K562 (cell line): ENCODE results near the gene ARHGEF12.

Experiments
- AFF4 ChIP-seq: sonication (generic); formaldehyde crosslinking; IDR thresholded peaks from 2 replicates; pipeline ENCODE4 v1.8.0; 2023; ENCODE audit warnings: mild to moderate bottlenecking, missing genetic modification reagents
- CHD1 ChIP-seq: fragments of 200-600 bp; sonication (generic); IDR thresholded peaks from one replicate; pipeline ENCODE4 v1.6.1; 2012; ENCODE audit warnings: mild to moderate bottlenecking, moderate library complexity, low read length, inconsistent platforms
- EZH2 ChIP-seq: IDR thresholded peaks from 2 replicates; pipeline ENCODE4 v1.6.1; 2012; ENCODE audit warnings: low read depth, mild to moderate bottlenecking, inconsistent platforms, low read length, borderline replicate concordance
- JUN ChIP-seq, 2 experiments: sonication (generic) in 1 of 2; formaldehyde crosslinking in 1 of 2; IDR thresholded peaks; 2 replicates each; pipeline versions ENCODE4 v1.6.1 to v1.8.0; 2012 to 2022; ENCODE audit warnings: borderline replicate concordance in 2 of 2, mild to moderate bottlenecking in 2 of 2, improper control_type of control experiment in 1 of 2, low read depth in 1 of 2, low read length in 1 of 2, missing genetic modification reagents in 1 of 2
- MAFK ChIP-seq: IDR thresholded peaks from 2 replicates; pipeline ENCODE4 v1.6.1; 2011; ENCODE audit warnings: low read length, improper control_type of control experiment
- MXI1 ChIP-seq: IDR thresholded peaks from 2 replicates; pipeline ENCODE4 v1.6.1; 2011; ENCODE audit warnings: low read depth, mild to moderate bottlenecking, improper control_type of control experiment, low read length
- TF ChIP-seq, protein P1 (sequence below), 3 experiments: IDR thresholded peaks in 2 of 3; conservative IDR thresholded peaks in 1 of 3; 2 replicates each; pipeline ENCODE4 v1.5.1; 2011 to 2012; ENCODE audit warnings: low read length in 3 of 3, mild to moderate bottlenecking in 3 of 3, control low read depth in 2 of 3, improper control_type of control experiment in 1 of 3, inconsistent platforms in 1 of 3, low read depth in 1 of 3, mixed read lengths in 1 of 3, moderate library complexity in 1 of 3; ENCODE audit not compliant: insufficient read depth in 2 of 3

- TF ChIP-seq MAFK (no peak), MXI1 (no peak), CHD1 (no peak), JUN (IDR thresholded peaks at IDR 0.05; ENCODE audit: borderline replicate concordance, low read depth, low read length) (no peak), JUN (CRISPR knock-in tag; IDR thresholded peaks at IDR 0.05; ENCODE audit: borderline replicate concordance) (no peak), AFF4 (CRISPR knock-in tag) (no peak), EZH2 (no peak)
- TF ChIP-seq, protein P1, sequence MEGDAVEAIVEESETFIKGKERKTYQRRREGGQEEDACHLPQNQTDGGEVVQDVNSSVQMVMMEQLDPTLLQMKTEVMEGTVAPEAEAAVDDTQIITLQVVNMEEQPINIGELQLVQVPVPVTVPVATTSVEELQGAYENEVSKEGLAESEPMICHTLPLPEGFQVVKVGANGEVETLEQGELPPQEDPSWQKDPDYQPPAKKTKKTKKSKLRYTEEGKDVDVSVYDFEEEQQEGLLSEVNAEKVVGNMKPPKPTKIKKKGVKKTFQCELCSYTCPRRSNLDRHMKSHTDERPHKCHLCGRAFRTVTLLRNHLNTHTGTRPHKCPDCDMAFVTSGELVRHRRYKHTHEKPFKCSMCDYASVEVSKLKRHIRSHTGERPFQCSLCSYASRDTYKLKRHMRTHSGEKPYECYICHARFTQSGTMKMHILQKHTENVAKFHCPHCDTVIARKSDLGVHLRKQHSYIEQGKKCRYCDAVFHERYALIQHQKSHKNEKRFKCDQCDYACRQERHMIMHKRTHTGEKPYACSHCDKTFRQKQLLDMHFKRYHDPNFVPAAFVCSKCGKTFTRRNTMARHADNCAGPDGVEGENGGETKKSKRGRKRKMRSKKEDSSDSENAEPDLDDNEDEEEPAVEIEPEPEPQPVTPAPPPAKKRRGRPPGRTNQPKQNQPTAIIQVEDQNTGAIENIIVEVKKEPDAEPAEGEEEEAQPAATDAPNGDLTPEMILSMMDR (IDR thresholded peaks at IDR 0.05 in 2 of 3, conservative IDR thresholded peaks at IDR 0.05 in 1 of 3; ENCODE audit: insufficient read depth in 2 of 3, low read depth in 1 of 3, low read length in 3 of 3) = no peak
Measured at GRCh38 chr11:120519474-120519873, 183.3 kb downstream of the ARHGEF12 start.
